AG04450 (cell line): Measurements from ENCODE around the gene PCCB. TPM values are rescaled to one million over a fixed set of nuclear protein-coding genes. Genes with fewer than 3 reads are reported as not detected.
A peak's percentile ranks its signal among the peaks of the same experiment; 100 is the strongest.
"Not testable (repeated sequence)": the region's sequence is repeated elsewhere in the genome, so short reads cannot be mapped to it uniquely, and the experiment has no call there.

ENCODE experiments used
- CTCF ChIA-PET: fragments of 300-600, 350-600 bp; formaldehyde crosslinking; extraction: SDS; loops from one replicate; lab custom pipeline; 2022; ENCODE audit warnings: antibody characterized with exemption, inconsistent platforms; lab: Charles Lee
- POLR2A ChIA-PET: fragments of 350-600 bp; formaldehyde crosslinking; extraction: SDS; loops from one replicate; lab custom pipeline; 2021; ENCODE audit warnings: antibody characterized with exemption, inconsistent platforms; lab: Yijun Ruan, JAX
- DNase-seq: peaks from one replicate; pipeline ENCODE4 v3.0.0-alpha.2; 2011; ENCODE audit warnings: low read depth, low spot score
- H3K27ac ChIP-seq: one replicate; pipeline ENCODE4 v1.5.1; 2012; ENCODE audit warnings: low read depth, low read length, control low read depth
- H3K27me3 ChIP-seq: one replicate; pipeline ENCODE4 v1.6.0; 2012; ENCODE audit warnings: low read length; ENCODE audit not compliant: control insufficient read depth, insufficient read depth
- H3K4me3 ChIP-seq: 2 replicates; pipeline ENCODE4 v1.5.1; 2011; ENCODE audit warnings: mild to moderate bottlenecking, low read depth, low read length, control low read depth
- H3K9me3 ChIP-seq: 2 replicates; pipeline ENCODE4 v1.5.1; 2012; ENCODE audit warnings: low read length; ENCODE audit not compliant: control insufficient read depth, insufficient read depth
- CTCF ChIP-seq: IDR thresholded peaks from 2 replicates; pipeline ENCODE4 v1.5.1; 2011; ENCODE audit warnings: low read depth, low read length, control low read depth, inconsistent platforms
- polyA plus RNA-seq: library from polyadenylated mRNA; depleted of rRNA; stranded (reverse); fragments of >200 nt; gene quantifications from 2 replicates; pipeline ENCODE4 v1.2.3, GENCODE V29; 2011

Gene PCCB
- polyA plus RNA-seq, 1 experiment = 67.7 TPM

- no peak for TF ChIP-seq CTCF
- Histone ChIP-seq H3K9me3 (no peaks in the 10 kb centered on the region), H3K27me3 (no peaks in the 10 kb centered on the region), H3K4me3 (no peak overlapping the region), H3K27ac (no peak overlapping the region)
- POLR2A ChIA-PET = interaction anchor here (1.2 kb wide), 1 partner anchor 420 kb away, joined by 5 read pairs; the partner anchor contains the start of gene STAG1
- CTCF ChIA-PET = interaction anchor here (1.1 to 4.1 kb wide), 6 partner anchors 18 to 681 kb away, joined by 3 to 21 read pairs (median 9); partner anchors contain the start of gene STAG1
- DNase-seq = peak; percentile 54
Measured at GRCh38 chr3:136332776-136333175, 82.6 kb downstream of the PCCB start.

- no peak for DNase-seq
- H3K27ac ChIP-seq = no peak overlapping the region
- CTCF ChIA-PET = interaction anchor here (0.9 to 4.1 kb wide), 5 partner anchors 17 to 418 kb away, joined by 3 to 21 read pairs (median 9); partner anchors contain the start of gene STAG1
Measured at GRCh38 chr3:136334209-136334608, 84.1 kb downstream of the PCCB start.

GRCh38 chr3:136334726-136335125, 84.6 kb downstream of the PCCB start:
- CTCF ChIA-PET = interaction anchor here (0.7 to 4.1 kb wide), 5 partner anchors 16 to 418 kb away, joined by 3 to 21 read pairs (median 9); partner anchors contain the start of gene STAG1
- not testable (repeated sequence) for H3K27ac ChIP-seq, H3K4me3 ChIP-seq, DNase-seq, H3K9me3 ChIP-seq, H3K27me3 ChIP-seq
- POLR2A ChIA-PET = interaction anchor here (1.4 to 2.7 kb wide), 2 partner anchors 15 to 16 kb away, joined by 5 to 7 read pairs; no protein-coding TSS in a partner anchor

More at GRCh38 chr3:136334209-136334608, 84.1 kb downstream of the PCCB start:
- Histone ChIP-seq H3K9me3 (no peaks in the 10 kb centered on the region), H3K27me3 (no peaks in the 10 kb centered on the region), H3K4me3 (no peak overlapping the region)
- POLR2A ChIA-PET = interaction anchor here (1.4 kb wide), 1 partner anchor 15 kb away, joined by 5 read pairs; no protein-coding TSS in a partner anchor
- TF ChIP-seq CTCF = no peak

GRCh38 chr3:136336329-136337100, 86.4 kb downstream of the PCCB start:
- ChIA-PET CTCF (interaction anchor here (1.7 to 4.1 kb wide), 3 partner anchors 30 to 416 kb away, joined by 6 to 21 read pairs (median 6); partner anchors contain the start of gene STAG1), POLR2A (interaction anchor here (2.7 kb wide), 1 partner anchor 14 kb away, joined by 7 read pairs; no protein-coding TSS in a partner anchor)
- Histone ChIP-seq H3K27ac (no peak overlapping the region), H3K27me3 (no peaks in the 10 kb centered on the region), H3K9me3 (no peaks in the 10 kb centered on the region), H3K4me3 (no peak overlapping the region)
- no peak for TF ChIP-seq CTCF
- no peak for DNase-seq

GRCh38 chr3:136343446-136343845, 93.3 kb downstream of the PCCB start:
- H3K27me3 ChIP-seq = no peaks in the 10 kb centered on the region
- POLR2A ChIA-PET = no interaction called here
- H3K27ac ChIP-seq = no peak overlapping the region
- CTCF ChIA-PET = interaction anchor here (1.5 to 2.2 kb wide), 3 partner anchors 38 to 671 kb away, joined by 3 to 10 read pairs (median 8); partner anchors contain the start of gene STAG1
- H3K9me3 ChIP-seq = no peaks in the 10 kb centered on the region
- no peak overlapping the region for H3K4me3 ChIP-seq
- no peak for TF ChIP-seq CTCF
- DNase-seq = no peak
